RKO (cell line): ENCODE measurements around the gene ZNF622.
"Not testable (repeated sequence)": the region's sequence is repeated elsewhere in the genome, so short reads cannot be mapped to it uniquely, and the experiment has no call there.

Experiments used
- DNase-seq: peaks from one replicate; pipeline ENCODE4 v3.0.0-alpha.2; 2016; ENCODE audit warnings: low spot score

The ZNF622 gene

DNA sequence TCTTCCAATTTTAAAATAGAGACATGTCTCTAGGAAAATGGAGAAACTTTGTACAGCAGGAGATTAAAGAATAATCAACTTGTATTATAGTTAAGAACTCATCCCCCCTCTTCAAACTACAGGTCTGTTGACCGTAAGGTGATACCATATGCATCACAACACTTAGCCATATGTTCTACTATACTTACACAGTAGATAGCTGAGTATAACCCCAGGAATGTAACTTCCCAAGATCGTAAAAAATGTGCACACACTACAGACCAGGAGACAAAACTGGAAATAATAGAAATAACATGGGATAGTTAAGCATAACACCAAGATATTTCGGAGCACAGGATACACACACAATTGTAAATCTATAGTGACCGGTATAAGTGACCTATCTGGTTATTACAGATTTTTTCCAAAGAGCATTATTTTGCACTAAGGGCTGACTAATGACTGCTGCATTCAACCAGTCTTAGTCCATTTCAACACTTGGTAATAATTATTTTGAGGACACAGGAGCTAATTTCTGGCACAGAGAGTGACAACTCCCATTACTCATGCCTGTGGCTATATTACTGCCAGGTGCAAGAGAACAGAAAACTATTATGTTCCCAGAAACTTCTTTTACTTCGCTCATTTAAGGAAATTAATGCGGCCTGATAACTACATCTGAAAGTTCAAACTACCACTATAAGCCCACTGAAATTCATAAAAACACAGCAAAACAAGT is 15.4 kb upstream of the ZNF622 start:
- no peak for DNase-seq

- DNase-seq = no peak
Measured at GRCh38 chr5:16480144-16480543, 14.5 kb upstream of the ZNF622 start.

DNA sequence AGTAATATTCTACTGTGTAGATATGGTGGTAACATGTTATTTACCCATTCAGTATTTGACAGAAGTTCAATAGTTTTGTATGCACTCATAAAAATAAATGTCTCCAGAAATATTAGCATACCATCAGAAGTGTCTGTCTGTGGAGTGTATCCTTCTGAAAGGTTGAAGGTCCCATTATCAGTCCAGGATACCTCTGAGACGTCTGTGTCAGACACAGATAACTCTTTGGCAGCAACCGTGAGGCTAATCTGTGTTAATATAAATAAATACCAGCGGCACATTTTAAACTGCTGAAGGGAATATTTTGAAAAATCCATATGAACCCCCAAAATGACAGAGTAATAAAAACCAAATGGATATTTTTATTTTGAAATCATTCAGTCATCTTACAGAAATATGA is 11.9 kb upstream of the ZNF622 start:
- DNase-seq = no peak

DNA sequence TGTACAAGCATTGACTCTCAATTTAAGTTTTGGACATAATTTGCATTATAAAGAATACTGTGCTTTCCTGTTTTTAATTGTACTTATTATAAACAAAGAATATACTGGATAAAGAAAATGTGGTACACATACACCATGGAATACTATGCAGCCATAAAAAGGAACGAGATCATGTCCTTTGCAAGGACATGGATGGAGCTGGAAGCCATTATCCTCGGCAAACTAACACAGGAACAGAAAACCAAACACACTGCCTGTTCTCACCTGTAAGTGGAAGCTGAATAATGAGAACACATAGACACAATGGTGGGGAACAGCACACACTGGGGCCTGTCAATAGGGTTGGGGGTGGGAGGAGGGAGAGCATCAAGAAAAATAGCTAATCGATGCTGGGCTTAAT is 10.8 kb upstream of the ZNF622 start:
- not testable (repeated sequence) for DNase-seq

DNA sequence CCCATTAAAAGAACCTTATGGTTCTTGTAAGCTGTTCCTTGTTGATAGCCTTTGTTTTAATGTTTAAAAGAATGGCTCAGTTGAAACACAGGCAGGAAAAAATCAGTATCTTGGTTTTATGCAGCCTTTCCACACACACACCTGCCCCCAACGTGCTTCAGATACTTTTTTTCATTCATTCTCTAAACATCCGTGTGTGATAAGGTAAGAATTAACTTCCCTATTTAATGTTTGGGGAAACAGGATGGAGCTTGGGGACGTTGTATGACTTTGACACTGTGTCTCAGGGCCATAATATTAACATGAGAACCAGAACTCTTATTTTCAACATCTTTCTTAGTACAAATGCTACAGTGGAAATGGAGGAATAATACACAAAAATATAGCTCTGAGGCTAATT is 5.8 kb upstream of the ZNF622 start:
- DNase-seq = no peak

- DNase-seq = peak; percentile 83
Measured at GRCh38 chr5:16467363-16468219, 2.0 kb upstream of the ZNF622 start.

DNA sequence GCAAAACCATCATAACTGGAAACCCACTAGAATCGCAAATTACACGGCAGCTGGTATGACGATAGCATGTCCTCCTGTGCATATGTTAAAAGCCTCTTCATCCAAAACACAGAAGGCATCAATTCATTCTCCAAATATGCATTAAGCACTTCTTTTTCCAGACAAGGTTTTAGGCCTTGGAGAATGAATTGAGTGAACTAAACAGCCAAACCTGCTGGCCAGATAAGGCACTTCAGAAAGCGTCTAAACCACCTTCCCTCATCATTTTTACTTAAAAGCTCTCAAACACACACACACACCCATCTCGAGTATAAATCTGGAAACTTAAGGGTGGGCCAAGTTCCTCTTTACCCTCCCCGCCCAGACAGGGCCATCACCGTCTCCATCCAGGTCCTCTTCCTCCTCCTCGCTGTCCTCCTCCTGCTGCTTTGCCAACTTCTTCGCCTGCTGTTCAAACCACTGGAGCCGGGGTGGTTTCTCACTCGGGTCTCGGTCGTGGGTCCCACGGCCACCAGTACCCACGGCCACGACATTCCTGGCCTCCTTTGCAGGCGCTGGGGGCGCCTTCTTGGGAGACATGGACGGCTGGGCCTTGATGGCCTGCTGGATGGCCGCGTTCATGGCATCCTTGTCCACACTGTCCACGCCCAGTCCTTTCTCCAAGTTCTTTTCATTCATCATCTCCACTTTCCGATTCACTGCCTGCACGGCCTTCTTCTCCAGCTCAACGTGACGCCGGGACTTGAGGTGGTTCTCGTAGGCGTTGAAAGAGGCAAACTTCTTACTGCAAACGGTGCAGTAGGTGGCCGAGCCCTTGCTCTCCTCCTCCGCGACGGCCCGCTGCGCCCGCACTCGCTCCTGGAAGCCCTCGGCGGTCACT is 696 bp downstream of the ZNF622 start:
- no peak for DNase-seq

DNA sequence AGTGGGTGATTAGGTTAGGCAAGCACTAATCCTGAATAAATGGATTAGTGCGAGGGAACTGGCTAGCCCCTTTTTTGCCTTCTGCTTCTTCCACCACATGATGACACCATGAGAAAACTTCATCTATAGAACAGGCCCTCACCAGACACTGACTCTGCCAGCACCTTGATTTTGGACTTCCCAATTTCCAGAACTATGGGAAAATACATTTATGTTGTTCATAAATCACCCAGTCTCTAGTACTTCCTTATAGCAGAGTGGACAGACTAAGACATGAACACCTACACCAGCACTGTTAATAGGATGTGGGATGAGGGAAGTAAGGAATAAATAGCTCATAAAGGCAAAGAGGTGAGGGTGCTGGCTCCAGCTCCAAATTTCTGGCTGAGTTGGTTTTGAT is 1.4 kb downstream of the ZNF622 start:
- DNase-seq = no peak

GRCh38 chr5:16461782-16462181 is 3.8 kb downstream of the ZNF622 start:
- DNase-seq = no peak

DNA sequence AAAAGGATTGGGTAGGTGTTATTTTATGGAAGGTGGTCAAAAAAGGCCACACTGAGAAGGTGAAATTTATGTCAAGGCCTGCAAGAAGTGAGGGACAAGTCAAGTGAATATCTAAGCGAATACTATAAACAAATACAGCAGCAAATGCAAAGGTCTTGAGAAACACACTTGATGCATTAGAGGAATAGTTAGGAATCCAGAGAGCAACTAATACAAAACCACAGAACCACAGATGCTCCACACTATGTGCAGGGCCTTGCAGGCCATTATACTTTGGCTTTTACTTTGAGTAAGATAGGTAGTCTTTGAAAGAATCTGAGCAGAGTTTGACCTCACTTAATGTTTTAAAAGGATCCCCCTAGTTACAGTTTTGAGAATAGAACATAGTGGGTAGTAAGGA is 4.6 kb downstream of the ZNF622 start:
- no peak for DNase-seq

GRCh38 chr5:16459451-16459850 is 6.1 kb downstream of the ZNF622 start:
- no peak for DNase-seq

DNA sequence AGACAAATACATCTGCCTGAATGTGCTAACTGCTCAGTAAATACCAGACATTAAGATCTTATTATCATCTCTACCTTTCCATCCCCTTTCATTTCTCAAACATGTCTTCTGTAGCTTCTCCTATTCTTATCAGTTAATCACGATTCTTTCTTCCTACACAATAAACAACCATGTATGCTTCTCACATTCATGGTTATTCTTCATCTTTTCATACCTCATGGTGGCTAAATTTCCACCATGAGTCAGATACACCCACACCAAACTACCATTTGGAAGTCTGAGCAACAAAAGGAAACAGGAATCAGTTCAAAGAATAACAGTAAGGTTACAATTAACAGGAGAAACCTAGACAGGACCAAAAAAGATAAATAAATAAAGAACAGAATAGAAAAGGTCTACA is 7.7 kb downstream of the ZNF622 start:
- DNase-seq = no peak

DNA sequence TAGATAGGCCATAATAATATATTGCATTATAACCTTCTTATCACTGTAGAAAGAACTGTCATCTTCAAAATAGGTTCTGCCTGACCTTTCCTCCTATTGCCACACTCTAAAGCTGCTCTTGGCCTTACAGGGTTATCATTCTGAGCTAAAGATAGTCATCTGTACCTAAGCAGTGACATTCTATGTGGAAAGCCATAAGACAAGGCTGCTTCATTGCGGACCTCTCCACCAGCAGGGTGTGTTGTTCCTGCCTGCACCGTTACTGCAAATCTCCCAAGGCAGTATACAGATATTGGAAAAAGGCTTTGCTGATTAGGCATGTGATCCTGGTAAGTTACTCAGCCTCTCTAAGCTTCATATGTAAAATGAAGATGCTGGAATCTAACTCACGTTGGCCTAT is 8.1 kb downstream of the ZNF622 start:
- no peak for DNase-seq

- DNase-seq = peak; percentile 87
Measured at GRCh38 chr5:16456103-16456832, 9.3 kb downstream of the ZNF622 start.

DNA sequence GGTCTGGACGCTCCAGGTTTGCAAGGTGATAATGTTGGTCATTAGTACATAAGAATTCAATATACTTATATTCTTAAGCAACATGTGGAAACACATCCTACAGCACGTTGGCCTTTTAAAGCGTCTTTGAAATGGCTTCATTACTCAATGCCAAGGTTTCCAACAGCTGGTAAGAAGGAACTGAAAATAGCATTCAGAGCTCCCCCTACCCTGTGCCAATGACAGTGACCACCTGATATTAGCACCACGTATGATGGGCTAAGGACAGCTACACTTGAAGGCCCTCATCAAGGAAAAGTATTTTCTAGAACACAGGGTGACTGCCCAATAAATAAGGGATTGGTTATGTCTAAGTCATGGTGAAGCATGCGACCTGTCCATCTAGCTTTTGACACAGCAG is 9.9 kb downstream of the ZNF622 start:
- no peak for DNase-seq

DNA sequence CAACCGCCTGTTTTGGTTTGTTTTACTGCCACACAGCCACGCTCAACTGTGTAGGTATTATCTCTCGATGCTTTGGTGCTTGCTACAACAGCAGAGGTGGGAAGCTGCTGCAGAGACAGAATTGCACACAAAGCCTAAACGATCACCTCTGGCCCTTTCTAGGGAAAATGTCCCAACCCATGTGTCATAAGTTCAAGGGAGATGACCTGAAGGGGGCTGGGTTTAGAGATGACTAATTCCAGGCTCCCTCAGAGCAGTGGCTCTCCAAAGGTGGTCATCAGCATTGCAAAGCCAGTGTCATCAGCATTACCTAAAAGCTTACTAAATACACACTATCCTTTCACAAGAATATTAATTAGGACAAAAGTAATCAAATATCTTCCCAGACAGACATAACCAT is 10.9 kb downstream of the ZNF622 start:
- DNase-seq = no peak

DNA sequence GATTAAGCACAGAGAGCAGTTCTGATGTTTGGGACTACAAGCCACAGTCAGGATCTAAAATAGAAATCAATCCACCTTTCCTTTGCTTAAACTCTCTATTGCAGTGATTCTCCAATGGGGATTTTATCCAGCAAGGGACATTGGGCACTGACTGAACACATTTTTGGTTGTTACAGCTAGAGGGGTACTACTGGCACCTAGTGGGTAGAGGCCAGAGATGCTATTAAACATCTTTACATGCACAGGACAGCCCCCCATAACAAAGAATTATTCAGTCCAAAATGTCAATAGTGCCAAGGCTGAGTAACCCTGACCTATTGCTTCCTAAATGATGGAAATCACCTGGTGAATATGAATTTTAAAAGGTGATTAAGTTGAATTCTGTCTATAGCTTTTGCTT is 12.0 kb downstream of the ZNF622 start:
- no peak for DNase-seq

DNA sequence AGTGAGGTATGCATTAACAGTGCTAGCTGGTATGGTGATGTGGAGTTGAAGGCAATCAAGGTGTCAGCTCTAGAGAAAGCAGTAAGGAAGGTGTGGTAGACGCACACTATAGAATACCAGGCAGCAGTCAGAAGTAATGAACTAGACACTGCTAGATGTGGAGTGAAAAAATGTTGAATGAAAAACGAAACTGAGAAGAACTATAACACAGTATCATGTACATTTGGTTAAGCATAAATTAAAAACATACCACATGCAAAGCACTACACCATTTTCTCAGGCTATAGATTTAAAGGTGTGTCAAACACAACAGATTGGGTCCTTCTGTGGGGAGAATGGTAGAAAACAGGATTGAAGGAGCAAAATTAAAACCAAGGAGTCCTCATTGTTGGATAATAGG is 15.4 kb downstream of the ZNF622 start:
- DNase-seq = no peak

DNA sequence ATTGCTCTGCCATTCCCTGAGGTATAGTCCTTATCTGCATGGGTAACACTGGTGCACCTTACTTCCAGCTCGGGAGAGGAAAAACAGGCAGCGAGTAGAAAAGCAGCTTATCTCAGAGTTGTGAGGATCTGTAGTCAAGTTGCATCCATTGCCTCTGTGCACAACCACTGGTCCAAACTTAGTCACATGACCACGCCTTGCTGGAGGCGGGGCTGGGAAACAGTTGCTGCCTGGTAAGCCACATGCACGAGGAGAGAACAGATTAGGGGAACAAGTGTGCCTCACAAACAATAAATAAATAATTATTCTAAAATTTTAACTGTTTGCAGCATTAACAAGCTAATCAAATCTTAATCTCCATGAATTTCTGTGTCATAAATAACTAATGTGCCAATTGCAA is 18.6 kb downstream of the ZNF622 start:
- DNase-seq = no peak

GRCh38 chr5:16437977-16438376 is 27.6 kb downstream of the ZNF622 start:
- DNase-seq = no peak

DNA sequence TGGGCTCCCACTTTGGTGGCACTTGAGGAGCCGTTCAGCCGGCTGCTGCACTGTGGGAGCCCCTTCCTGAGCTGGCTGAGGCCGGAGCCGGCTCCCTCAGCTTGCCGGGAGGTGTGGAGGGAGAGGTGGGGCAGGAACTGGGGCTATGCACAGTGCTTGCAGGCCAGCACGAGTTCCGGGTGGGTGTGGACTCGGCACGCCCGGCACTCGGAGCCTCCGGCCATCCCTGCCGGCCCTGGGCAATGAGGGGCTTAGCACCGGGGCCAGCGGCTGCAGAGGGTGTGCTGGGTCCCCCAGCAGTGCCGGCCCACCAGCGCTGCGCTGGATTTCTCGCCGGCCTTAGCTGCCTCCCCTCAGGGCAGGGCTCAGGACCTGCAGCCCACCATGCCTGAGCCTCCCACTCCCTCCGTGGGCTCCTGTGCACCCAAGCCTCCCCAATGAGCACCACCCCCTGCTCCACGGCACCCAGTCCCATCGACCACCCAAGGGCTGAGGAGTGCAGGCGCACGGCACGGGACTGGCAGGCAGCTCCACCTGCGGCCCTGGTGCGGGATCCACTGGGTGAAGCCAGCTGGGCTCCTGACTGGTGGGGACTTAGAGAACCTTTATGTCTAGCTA is 29.4 kb downstream of the ZNF622 start:
- not testable (repeated sequence) for DNase-seq
